HepG2 (cell line): ENCODE data around the gene PLLP. TPM values are rescaled to one million over a fixed set of nuclear protein-coding genes. Genes with fewer than 3 reads are reported as not detected.

Experiments used
- ATAC-seq: fragments of 200-7000 bp; cut with Tn5 transposase; 3 replicates; pipeline ENCODE4 v1.9.1; 2020; ENCODE audit warnings: mild to moderate bottlenecking, moderate library complexity
- BruUV-seq: library from RNA; stranded (reverse); fragments of 400-500 nt; replicated peaks from 2 replicates; lab custom pipeline; 2021; lab: Mats Ljungman, UMichigan
- CTCF ChIA-PET: fragments of 300-600 bp; formaldehyde crosslinking; extraction: SDS; loops from one replicate; lab custom pipeline; 2021; ENCODE audit warnings: low total read pairs, inconsistent platforms, low intra/inter-chr PET ratio; lab: Yijun Ruan, JAX
- POLR2A ChIA-PET: fragments of 350-600 bp; sonication (Branson Sonifier 250); formaldehyde crosslinking; loops from one replicate; lab custom pipeline; 2020; ENCODE audit warnings: antibody characterized with exemption, inconsistent platforms; lab: Yijun Ruan, JAX
- DNase-seq: peaks from one replicate; pipeline ENCODE4 v3.0.0-alpha.2; 2015; ENCODE audit warnings: low spot score
- FAIRE-seq: peaks from 3 replicates; lab custom pipeline; 2011; peaks lifted over from hg19 to GRCh38; lab: Jason Lieb, UNC
- H2AFZ ChIP-seq: one replicate; pipeline ENCODE4 v1.6.1; 2011; ENCODE audit warnings: low read length, inconsistent platforms
- H3K27ac ChIP-seq: fragments of 300-600 bp; 3 replicates; pipeline ENCODE4 v1.8.0; 2011; ENCODE audit warnings: mixed run types, mild to moderate bottlenecking, mixed read lengths, low read length, inconsistent platforms; ENCODE audit not compliant: insufficient read depth; ENCODE audit errors: extremely low read length
- H3K27me3 ChIP-seq, 2 experiments: fragments of 200-600 bp in 1 of 2; 2 replicates in 1 of 2; 3 replicates in 1 of 2; pipeline versions ENCODE4 v1.6.0 to v1.8.0; 2011; ENCODE audit warnings: low read length in 2 of 2, mild to moderate bottlenecking in 2 of 2, moderate library complexity in 2 of 2, inconsistent platforms in 1 of 2; ENCODE audit not compliant: insufficient read depth in 2 of 2, control insufficient read depth in 1 of 2
- H3K36me3 ChIP-seq, 2 experiments: fragments of 200-600 bp in 1 of 2; replicated peaks in 1 of 2; 2 replicates in 1 of 2; 3 replicates in 1 of 2; pipeline versions ENCODE4 v1.5.1 to v1.8.0; 2011; ENCODE audit warnings: low read length in 2 of 2, inconsistent platforms in 1 of 2; ENCODE audit not compliant: insufficient read depth in 2 of 2, control insufficient read depth in 1 of 2
- H3K4me1 ChIP-seq: 2 replicates; pipeline ENCODE4 v1.5.1; 2012; ENCODE audit warnings: low read length, inconsistent platforms; ENCODE audit not compliant: insufficient read depth
- H3K4me2 ChIP-seq: 2 replicates; pipeline ENCODE4 v1.6.0; 2011; ENCODE audit warnings: low read depth, low read length, inconsistent platforms
- H3K4me3 ChIP-seq, 3 experiments: fragments of 200-600 bp in 1 of 3; sonication (generic), shearing (Covaris generic) in 1 of 3; replicated peaks in 1 of 3; 2 replicates each; pipeline ENCODE4 v1.5.1; 2011 to 2016; ENCODE audit warnings: low read length in 3 of 3, inconsistent platforms in 2 of 3, low read depth in 2 of 3, mild to moderate bottlenecking in 2 of 3, control low read depth in 1 of 3, mixed read lengths in 1 of 3; ENCODE audit not compliant: insufficient read depth in 1 of 3
- H3K79me2 ChIP-seq: one replicate; pipeline ENCODE4 v1.6.1; 2011; ENCODE audit warnings: low read length, inconsistent platforms; ENCODE audit not compliant: insufficient read depth
- H3K9ac ChIP-seq: 2 replicates; pipeline ENCODE4 v1.6.0; 2011; ENCODE audit warnings: mild to moderate bottlenecking, low read depth, low read length, inconsistent platforms; ENCODE audit not compliant: insufficient read depth
- H3K9me3 ChIP-seq: 2 replicates; pipeline ENCODE4 v1.5.1; 2012; ENCODE audit warnings: mild to moderate bottlenecking, low read length
- H4K20me1 ChIP-seq: 2 replicates; pipeline ENCODE4 v1.6.0; 2011; ENCODE audit warnings: inconsistent platforms, mild to moderate bottlenecking, low read length, moderate library complexity; ENCODE audit not compliant: insufficient read depth
- FOXK2 ChIP-seq: fragments of 450-650 bp; IDR thresholded peaks from 2 replicates; pipeline ENCODE4 v1.6.1; 2016
- FOXP1 ChIP-seq, 2 experiments: fragments of 450-650 bp in 1 of 2; IDR thresholded peaks; 2 replicates each; pipeline ENCODE4 v1.6.1; 2017 to 2018; ENCODE audit warnings: antibody characterized with exemption in 1 of 2
- GATAD2A ChIP-seq: IDR thresholded peaks from 2 replicates; pipeline ENCODE4 v1.6.1; 2016
- NBN ChIP-seq: fragments of 450-650 bp; conservative IDR thresholded peaks from 2 replicates; pipeline ENCODE4 v1.6.1; 2017
- ZKSCAN8 ChIP-seq: IDR thresholded peaks from 2 replicates; pipeline ENCODE4 v1.6.1; 2016; ENCODE audit warnings: borderline replicate concordance, missing genetic modification reagents, missing compliant biosample characterization
- ZNF773 ChIP-seq: sonication (generic); formaldehyde crosslinking; IDR thresholded peaks from 2 replicates; pipeline ENCODE4 v1.4.0; 2020; ENCODE audit warnings: missing genetic modification reagents, borderline replicate concordance
- WGBS: methylation state at CpG from one replicate; pipeline ENCODE4 v1.1.6; 2017; ENCODE audit warnings: low lambda C conversion rate; 5-methylcytosine and 5-hydroxymethylcytosine counted together
- in situ Hi-C: cut with HindIII; loops from 2 replicates; pipeline ENCODE4 v1.10.0; 2017; ENCODE audit warnings: low pct_unique_long_range_greater_than_20kb; ENCODE audit not compliant: extremely low pct_ligation_motif_present
- intact Hi-C: fragments of 100-400 bp; cut with micrococcal nuclease; formaldehyde crosslinking; loops from one replicate; pipeline ENCODE4 v1.10.0; 2022; ENCODE audit not compliant: unreplicated experiment
- polyA plus RNA-seq, 8 experiments: library from polyadenylated mRNA; depleted of rRNA in 3 of 8; stranded (reverse) in 7 of 8; unstranded in 1 of 8; fragments of >200 nt; fragmentation: Illumina TruSeq in 4 of 8; extraction: Trizol in 4 of 8; gene quantifications; 2 replicates each; pipeline versions ENCODE4 v1.2.1 to v1.2.3, GENCODE V29; 2011 to 2016; ENCODE audit warnings: low read depth in 4 of 8, missing spikeins in 1 of 8, mixed read lengths in 1 of 8; ENCODE audit not compliant: insufficient read depth in 1 of 8
- total RNA-seq, 5 experiments: library from RNA; depleted of rRNA; stranded (reverse); fragments of >200 nt; fragmentation: Illumina TruSeq; extraction: Trizol; gene quantifications; 2 replicates each; pipeline ENCODE4 v1.2.3, GENCODE V29; 2016; ENCODE audit warnings: low read depth in 1 of 5

The PLLP gene
- total and polyA plus RNA-seq, 2 of the 13 experiments (the other 11 are each of a cell fraction or from before 2014, with no cell fraction given), result 60.6 to 127 TPM

DNA sequence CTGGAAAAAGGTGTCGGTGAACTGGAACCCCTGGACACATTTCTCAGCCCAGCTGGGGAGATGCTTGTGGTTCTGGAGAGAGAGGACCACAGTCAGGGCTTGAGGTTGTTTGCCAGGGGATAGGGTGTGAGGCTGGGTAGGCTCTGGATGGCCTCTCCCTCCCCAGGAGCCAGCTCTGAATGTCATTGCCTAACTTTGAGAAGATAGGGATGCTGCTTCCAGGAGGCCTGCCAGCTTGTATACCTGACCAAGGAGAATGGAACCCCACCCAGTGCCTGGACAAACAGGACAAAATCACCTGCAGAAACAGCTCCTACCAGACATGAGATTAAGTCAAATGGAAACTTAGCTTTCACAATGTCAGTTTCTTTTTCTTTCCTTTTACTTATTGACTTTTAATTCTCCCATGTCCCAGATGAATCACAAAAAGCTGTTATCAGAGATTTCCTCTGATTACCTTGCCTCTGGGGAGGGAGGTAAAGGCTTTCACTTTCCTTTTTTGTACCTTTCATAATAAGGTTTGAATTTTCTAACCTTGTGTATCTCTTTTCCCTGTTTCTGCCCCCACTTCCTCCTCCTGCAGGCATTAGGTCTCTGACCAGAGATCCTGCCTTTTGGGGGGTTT is 29.8 kb upstream of the PLLP start (continued):
- no peak for TF ChIP-seq GATAD2A (CRISPR knock-in tag)

DNA sequence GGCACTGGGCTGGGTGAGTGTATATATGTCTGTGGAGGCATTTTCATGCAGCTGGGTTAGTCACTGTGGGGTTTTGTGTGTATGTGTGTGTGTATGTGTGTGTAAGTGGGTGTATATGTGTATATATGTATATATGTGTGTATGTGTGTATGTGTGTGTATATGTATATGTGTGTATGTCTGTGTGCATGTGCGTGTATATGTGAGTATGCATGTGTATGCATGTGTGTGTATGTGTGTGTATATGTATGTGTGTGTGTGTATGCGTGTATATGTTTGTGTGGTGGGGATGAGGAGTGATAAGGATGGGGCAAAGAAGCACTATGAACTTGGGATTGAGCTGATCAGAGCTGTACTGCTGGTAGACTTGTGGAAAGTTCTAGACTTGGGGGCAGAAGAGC is 29.0 kb upstream of the PLLP start:
- Histone ChIP-seq H3K79me2 (no peaks in the 10 kb centered on the region), H3K36me3 (no peaks in the 10 kb centered on the region), H3K27me3 (peaks cover 0 to 10% of the 10 kb centered on the region in 2 experiments; a peak in 2 of 5 replicates), H3K9ac (no peak overlapping the region), H3K9me3 (no peaks in the 10 kb centered on the region), H2AFZ (no peak overlapping the region), H3K4me3 (no peak overlapping the region), H3K27ac (no peak overlapping the region), H4K20me1 (no peaks in the 10 kb centered on the region), H3K4me2 (no peak overlapping the region), H3K4me1 (peaks cover 22% of the 10 kb centered on the region)
- in situ Hi-C loops (no loop called here), intact Hi-C loops (no loop called here)
- FAIRE-seq (no peak), ATAC-seq (no peak), DNase-seq (no peak)
- no TSS peak for BruUV-seq
- 0 out of 2 replicates have a peak, but pooled peaks have one; percentile 20 for TF ChIP-seq NBN
- TF ChIP-seq FOXP1 (IDR thresholded peaks at IDR 0.05), result 0 out of 2 replicates have a peak, but pooled peaks have one; percentile 13
- no peak for TF ChIP-seq FOXP1 (CRISPR knock-in tag; IDR thresholded peaks at IDR 0.05)
- 0 out of 2 replicates have a peak, but pooled peaks have one; percentile 45 for TF ChIP-seq FOXK2
- TF ChIP-seq ZKSCAN8 (CRISPR knock-in tag), result no peak
- POLR2A ChIA-PET, result interaction anchor here (1.2 kb wide), 1 partner anchor 59 kb away, joined by 8 read pairs; the partner anchor contains the start of gene CX3CL1
- 19% methylated on average over 2 of the region's 2 CpGs for WGBS
- CTCF ChIA-PET, result no interaction called here

DNA sequence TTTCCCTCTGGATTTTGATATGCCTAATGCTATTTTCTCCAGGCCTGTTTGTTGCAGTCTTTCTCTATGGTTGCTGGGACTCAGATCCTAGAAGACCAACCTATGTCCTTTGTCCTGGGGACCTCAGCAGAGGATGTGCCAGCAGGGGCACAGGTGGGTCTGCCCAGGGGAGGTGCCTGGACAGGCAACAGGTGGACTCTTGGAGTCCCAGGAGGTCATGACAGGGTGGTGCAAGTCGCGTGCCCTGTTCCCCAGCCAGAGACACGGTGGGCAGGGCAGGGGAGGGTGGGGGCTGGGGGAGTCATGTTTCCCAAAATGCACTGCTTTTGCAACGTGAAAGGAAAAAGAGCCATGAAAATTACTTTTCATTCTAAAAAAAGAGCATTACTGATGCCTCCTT is 26.3 kb upstream of the PLLP start:
- ChIA-PET POLR2A (interaction anchor here (0.7 to 3.6 kb wide), 2 partner anchors 59 to 62 kb away, joined by 3 to 16 read pairs; partner anchors contain the start of gene CX3CL1), CTCF (no interaction called here)
- ATAC-seq (peak; percentile 34), DNase-seq (no peak), FAIRE-seq (no peak)
- TF ChIP-seq ZNF773 (CRISPR knock-in tag), result no peak
- intact Hi-C loops (no loop called here), in situ Hi-C loops (no loop called here)
- H3K36me3 ChIP-seq, result no peaks in the 10 kb centered on the region
- H3K79me2 ChIP-seq, result no peaks in the 10 kb centered on the region
- H3K4me2 ChIP-seq, result no peak overlapping the region
- 4% methylated on average over 4 of the region's 4 CpGs for WGBS
- H3K27ac ChIP-seq, result no peak overlapping the region
- no peak overlapping the region for H3K9ac ChIP-seq
- no peaks in the 10 kb centered on the region for H3K9me3 ChIP-seq
- H3K27me3 ChIP-seq, result peaks cover 0 to 10% of the 10 kb centered on the region in 2 experiments; a peak in 2 of 5 replicates
- H2AFZ ChIP-seq, result no peak overlapping the region
- H3K4me1 ChIP-seq, result peaks cover 33% of the 10 kb centered on the region
- H3K4me3 ChIP-seq, result no peak overlapping the region
- H4K20me1 ChIP-seq, result no peaks in the 10 kb centered on the region
- BruUV-seq, result no TSS peak
